Neural progenitor cell (in vitro differentiated cells): ENCODE results near the gene GPR158. TPM values are rescaled to one million over a fixed set of nuclear protein-coding genes. Genes with fewer than 3 reads are reported as not detected.
"Not testable (repeated sequence)": the region's sequence is repeated elsewhere in the genome, so short reads cannot be mapped to it uniquely, and the experiment has no call there.

Source experiments
- DNase-seq: peaks from one replicate; pipeline ENCODE4 v3.0.0-alpha.2; 2016; ENCODE audit warnings: low spot score
- H2AFZ ChIP-seq: fragments of 200-600 bp; sonication (generic); replicated peaks from 2 replicates; pipeline ENCODE4 v1.6.1; 2016; ENCODE audit warnings: antibody characterized with exemption
- H3F3A ChIP-seq: fragments of 200-600 bp; sonication (generic); 2 replicates; pipeline ENCODE4 v1.6.1; 2016; ENCODE audit warnings: antibody characterized with exemption, low read depth
- H3K27ac ChIP-seq: fragments of 200-600 bp; sonication (generic); 2 replicates; pipeline ENCODE4 v1.5.1; 2016; ENCODE audit warnings: mild to moderate bottlenecking
- H3K27me3 ChIP-seq: fragments of 200-600 bp; sonication (generic); 2 replicates; pipeline ENCODE4 v1.6.1; 2016; ENCODE audit warnings: mild to moderate bottlenecking, moderate library complexity
- H3K36me3 ChIP-seq: fragments of 200-600 bp; sonication (generic); 2 replicates; pipeline ENCODE4 v1.5.1; 2016
- H3K4me1 ChIP-seq: fragments of 200-600 bp; sonication (generic); 2 replicates; pipeline ENCODE4 v1.6.1; 2016; ENCODE audit warnings: mixed run types
- H3K4me2 ChIP-seq: fragments of 200-600 bp; sonication (generic); 2 replicates; pipeline ENCODE4 v1.6.1; 2016
- H3K4me3 ChIP-seq: fragments of 200-600 bp; sonication (generic); 2 replicates; pipeline ENCODE4 v1.5.1; 2016
- H3K79me2 ChIP-seq: fragments of 200-600 bp; sonication (generic); 2 replicates; pipeline ENCODE4 v1.6.1; 2016; ENCODE audit warnings: low read depth
- H3K9ac ChIP-seq: fragments of 200-600 bp; sonication (generic); 2 replicates; pipeline ENCODE4 v1.6.1; 2016
- H3K9me3 ChIP-seq: fragments of 200-600 bp; sonication (generic); 2 replicates; pipeline ENCODE4 v1.5.1; 2016; ENCODE audit warnings: low read depth
- H4K20me1 ChIP-seq: fragments of 200-600 bp; sonication (generic); 2 replicates; pipeline ENCODE4 v1.6.1; 2016; ENCODE audit warnings: low read depth
- H3K27ac Mint-ChIP-seq: 3 replicates; pipeline ENCODE4 v1.8.0; 2021; ENCODE audit warnings: mixed read lengths
- H3K27me3 Mint-ChIP-seq: 2 replicates; pipeline ENCODE4 v1.8.0; 2022; ENCODE audit warnings: low read depth, mild to moderate bottlenecking, inconsistent platforms, moderate library complexity, mixed read lengths; ENCODE audit not compliant: insufficient read depth
- H3K36me3 Mint-ChIP-seq: 3 replicates; pipeline ENCODE4 v1.8.0; 2021; ENCODE audit warnings: mixed read lengths
- H3K4me1 Mint-ChIP-seq: 3 replicates; pipeline ENCODE4 v1.8.0; 2021; ENCODE audit warnings: mixed read lengths
- H3K4me3 Mint-ChIP-seq: 3 replicates; pipeline ENCODE4 v1.8.0; 2021; ENCODE audit warnings: mild to moderate bottlenecking, moderate library complexity, mixed read lengths
- H3K9me3 Mint-ChIP-seq: 3 replicates; pipeline ENCODE4 v1.8.0; 2020; ENCODE audit warnings: mixed read lengths
- CTCF ChIP-seq: fragments of 200-600 bp; sonication (generic); IDR thresholded peaks from 2 replicates; pipeline ENCODE4 v1.5.1; 2017; ENCODE audit warnings: antibody characterized with exemption, mild to moderate bottlenecking
- EZH2 ChIP-seq: fragments of 200-600 bp; sonication (generic); IDR thresholded peaks from 2 replicates; pipeline ENCODE4 v1.6.1; 2017; ENCODE audit warnings: antibody characterized with exemption, mild to moderate bottlenecking, moderate library complexity
- EZH2phosphoT487 ChIP-seq: fragments of 200-600 bp; sonication (generic); IDR thresholded peaks from 2 replicates; pipeline ENCODE4 v1.6.1; 2017; ENCODE audit warnings: antibody characterized with exemption
- total RNA-seq: library from RNA; depleted of rRNA; stranded (reverse); fragments of >200 nt; gene quantifications from 2 replicates; pipeline ENCODE4 v1.2.3, GENCODE V29; 2015; ENCODE audit warnings: low replicate concordance

The GPR158 gene
- total RNA-seq, 1 donor from 2014 or later = 0.39 TPM

DNA sequence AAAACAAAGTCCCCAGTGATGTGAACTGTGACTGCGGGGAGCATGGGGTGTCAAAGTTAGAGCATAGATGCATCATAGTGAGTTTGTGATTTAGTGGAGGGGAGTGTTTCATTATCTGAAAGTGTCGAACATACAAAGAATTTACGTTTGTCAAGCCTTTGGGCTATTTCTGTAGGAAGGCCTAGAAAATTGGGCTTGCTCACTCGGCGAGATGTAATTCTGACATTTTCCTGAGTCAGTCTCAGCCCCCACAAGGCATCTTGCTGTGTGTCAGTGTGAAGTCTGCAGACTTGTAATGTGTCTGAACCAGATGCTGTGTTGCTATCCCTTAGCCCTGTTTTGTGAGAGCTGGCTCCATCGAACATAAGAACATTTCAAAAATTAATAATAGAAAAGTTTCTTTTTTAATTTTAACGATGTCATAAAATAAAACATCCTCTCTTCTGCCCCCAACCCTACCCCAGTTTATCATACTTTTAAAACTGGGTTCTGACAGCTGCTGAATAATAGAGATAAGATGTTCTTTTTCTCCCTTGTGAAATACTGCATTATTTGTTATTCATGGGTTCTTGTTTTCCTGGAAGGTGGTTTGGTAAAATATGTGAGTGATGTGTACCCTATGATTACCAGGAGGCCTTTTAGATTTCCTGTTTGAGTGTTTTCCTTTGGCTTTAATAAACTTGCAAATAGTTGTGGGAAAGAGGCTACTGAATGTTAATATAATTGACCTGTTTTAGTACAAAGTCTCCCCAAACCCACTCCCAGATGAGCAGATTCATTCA lies 207.4 kb downstream of the GPR158 start:
- Mint-ChIP-seq H3K36me3 (no peaks in the 10 kb centered on the region), H3K27me3 (no peaks in the 10 kb centered on the region), H3K4me1 (peaks cover 16% of the 10 kb centered on the region), H3K27ac (no peak overlapping the region), H3K9me3 (peaks cover 12% of the 10 kb centered on the region), H3K4me3 (no peak overlapping the region)
- no peak overlapping the region for H3K27ac ChIP-seq
- DNase-seq = no peak
- no peaks in the 10 kb centered on the region for H3K27me3 ChIP-seq
- H4K20me1 ChIP-seq = no peaks in the 10 kb centered on the region
- no peaks in the 10 kb centered on the region for H3K9me3 ChIP-seq
- no peaks in the 10 kb centered on the region for H3K4me1 ChIP-seq
- no peaks in the 10 kb centered on the region for H3K79me2 ChIP-seq
- no peaks in the 10 kb centered on the region for H3F3A ChIP-seq
- TF ChIP-seq CTCF (no peak), EZH2 (no peak), EZH2phosphoT487 (no peak)
- no peak overlapping the region for H3K4me3 ChIP-seq
- no peak overlapping the region for H3K4me2 ChIP-seq
- H3K36me3 ChIP-seq = no peaks in the 10 kb centered on the region
- H3K9ac ChIP-seq = no peak overlapping the region
- H2AFZ ChIP-seq = peak overlapping the region; percentile 50

GRCh38 chr10:25382901-25383300 lies 208.1 kb downstream of the GPR158 start:
- H3K27me3 ChIP-seq, H3K27ac ChIP-seq, H2AFZ ChIP-seq, H3F3A ChIP-seq, H3K27me3 Mint-ChIP-seq, H3K79me2 ChIP-seq, H3K9me3 ChIP-seq, H3K4me1 ChIP-seq, H3K36me3 ChIP-seq, H3K9ac ChIP-seq, H3K4me3 Mint-ChIP-seq, H3K4me3 ChIP-seq, DNase-seq, H3K27ac Mint-ChIP-seq, H3K36me3 Mint-ChIP-seq, H4K20me1 ChIP-seq, H3K4me2 ChIP-seq: not testable (repeated sequence)
- Mint-ChIP-seq H3K9me3 (peaks cover 15% of the 10 kb centered on the region), H3K4me1 (peaks cover 16% of the 10 kb centered on the region)

DNA sequence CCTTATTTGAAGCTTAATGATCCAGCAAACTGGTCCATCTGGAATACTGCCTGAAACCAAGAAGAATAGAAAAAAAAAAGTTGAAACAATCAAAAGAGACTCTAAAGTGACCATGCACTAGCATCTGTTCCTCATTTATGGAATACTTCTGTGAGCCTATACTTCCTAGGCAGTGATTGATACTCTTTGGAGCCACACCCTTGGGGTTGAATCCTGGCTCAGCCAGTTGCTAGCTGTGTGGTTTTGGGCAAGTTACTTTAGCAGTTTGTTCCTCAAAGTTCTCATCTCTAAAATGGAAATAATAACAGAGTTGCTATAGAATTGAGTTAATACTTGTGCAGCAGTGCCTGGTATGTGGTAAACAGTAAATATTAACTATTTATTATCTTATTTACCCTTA lies 208.9 kb downstream of the GPR158 start:
- Histone ChIP-seq H3K4me3 (no peak overlapping the region), H3F3A (no peaks in the 10 kb centered on the region), H4K20me1 (no peaks in the 10 kb centered on the region), H3K27me3 (no peaks in the 10 kb centered on the region), H3K36me3 (no peaks in the 10 kb centered on the region), H3K9ac (no peak overlapping the region), H3K27ac (no peak overlapping the region), H3K4me1 (no peaks in the 10 kb centered on the region), H3K9me3 (no peaks in the 10 kb centered on the region), H2AFZ (no peak overlapping the region), H3K4me2 (no peak overlapping the region), H3K79me2 (no peaks in the 10 kb centered on the region)
- no peaks in the 10 kb centered on the region for H3K36me3 Mint-ChIP-seq
- peaks cover 16% of the 10 kb centered on the region for H3K4me1 Mint-ChIP-seq
- no peak for TF ChIP-seq EZH2phosphoT487
- no peak for TF ChIP-seq EZH2
- no peak for TF ChIP-seq CTCF
- H3K4me3 Mint-ChIP-seq = no peak overlapping the region
- DNase-seq = no peak
- peaks cover 17% of the 10 kb centered on the region for H3K9me3 Mint-ChIP-seq
- H3K27me3 Mint-ChIP-seq = no peaks in the 10 kb centered on the region
- H3K27ac Mint-ChIP-seq = no peak overlapping the region

GRCh38 chr10:25384618-25385017 lies 209.8 kb downstream of the GPR158 start:
- H3K9ac ChIP-seq = no peak overlapping the region
- Mint-ChIP-seq H3K4me3 (no peak overlapping the region), H3K36me3 (no peaks in the 10 kb centered on the region), H3K4me1 (peaks cover 16% of the 10 kb centered on the region), H3K27ac (no peak overlapping the region), H3K27me3 (no peaks in the 10 kb centered on the region), H3K9me3 (peaks cover 19% of the 10 kb centered on the region)
- H3K9me3 ChIP-seq = no peaks in the 10 kb centered on the region
- no peak for TF ChIP-seq CTCF
- no peak for TF ChIP-seq EZH2phosphoT487
- TF ChIP-seq EZH2 = no peak
- no peak overlapping the region for H3K4me2 ChIP-seq
- no peak overlapping the region for H2AFZ ChIP-seq
- no peaks in the 10 kb centered on the region for H3K27me3 ChIP-seq
- H4K20me1 ChIP-seq = no peaks in the 10 kb centered on the region
- no peak for DNase-seq
- no peak overlapping the region for H3K27ac ChIP-seq
- H3K4me3 ChIP-seq = no peak overlapping the region
- no peaks in the 10 kb centered on the region for H3K79me2 ChIP-seq
- H3K36me3 ChIP-seq = no peaks in the 10 kb centered on the region
- H3K4me1 ChIP-seq = no peaks in the 10 kb centered on the region
- no peaks in the 10 kb centered on the region for H3F3A ChIP-seq
